KOPT-K1 (cell line): ENCODE data around the gene HOXC13.

Experiments
- H3K27ac ChIP-seq: fragments of 200-600 bp; sonication (generic); 2 replicates; pipeline ENCODE4 v1.5.1; 2016; ENCODE audit warnings: antibody characterized with exemption, mild to moderate bottlenecking, low read depth, low read length; ENCODE audit not compliant: poor library complexity, severe bottlenecking
- H3K36me3 ChIP-seq: fragments of 200-600 bp; sonication (generic); 2 replicates; pipeline ENCODE4 v1.5.1; 2017; ENCODE audit warnings: antibody characterized with exemption, mild to moderate bottlenecking, low read length, moderate library complexity; ENCODE audit not compliant: insufficient read depth
- H3K9me3 ChIP-seq: fragments of 200-600 bp; sonication (generic); 2 replicates; pipeline ENCODE4 v1.5.1; 2017; ENCODE audit warnings: antibody characterized with exemption, low read length, mild to moderate bottlenecking; ENCODE audit not compliant: insufficient read depth, poor library complexity, severe bottlenecking

The HOXC13 gene

DNA sequence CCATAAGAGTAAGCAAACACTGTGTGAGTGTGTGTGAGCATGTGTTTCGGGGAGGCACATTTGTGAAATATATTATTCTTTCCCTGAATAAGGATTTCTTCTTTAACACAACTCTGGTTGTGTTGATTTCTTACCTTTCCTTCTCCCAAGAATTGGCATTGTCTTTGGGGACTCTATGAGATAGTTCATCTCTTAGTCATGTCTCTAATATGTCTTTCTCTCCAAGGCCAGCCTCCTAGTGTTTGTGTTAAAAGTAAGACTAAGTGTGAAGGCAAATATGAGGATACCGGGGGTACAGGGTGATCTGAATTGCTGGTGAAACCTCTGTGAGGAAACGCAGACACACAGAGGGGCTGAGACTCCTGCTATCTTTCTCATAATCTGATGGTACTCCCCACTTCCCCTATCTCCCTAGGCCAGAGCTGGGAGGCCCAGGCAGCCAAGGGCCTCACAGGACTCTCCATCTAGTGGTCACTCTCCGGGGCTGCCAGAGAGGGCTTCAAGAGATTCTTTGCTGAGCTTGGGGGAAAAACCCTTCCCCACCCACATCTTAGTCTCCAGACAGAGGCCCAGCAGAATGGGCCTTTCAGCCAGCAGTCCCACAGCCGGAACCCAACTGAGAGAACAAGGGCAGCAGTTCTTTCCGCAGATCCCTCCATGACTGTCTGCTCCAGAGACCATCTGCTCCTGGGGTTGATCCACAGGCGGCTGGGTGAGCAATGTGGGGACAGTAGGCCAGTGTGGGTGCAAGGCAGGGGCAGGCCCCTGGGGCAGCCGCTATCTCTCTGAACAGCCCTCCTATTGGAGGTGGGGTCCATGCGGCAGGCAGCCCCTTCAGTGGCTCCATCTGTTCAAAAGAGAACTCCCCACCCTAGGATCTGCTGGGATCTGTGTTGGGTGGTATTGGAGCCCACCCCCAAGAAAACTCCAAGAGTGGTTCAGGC, 10.3 kb downstream of the HOXC13 start:
- Histone ChIP-seq H3K27ac (no peak overlapping the region), H3K9me3 (peaks cover 4% of the 10 kb centered on the region), H3K36me3 (no peaks in the 10 kb centered on the region)

DNA sequence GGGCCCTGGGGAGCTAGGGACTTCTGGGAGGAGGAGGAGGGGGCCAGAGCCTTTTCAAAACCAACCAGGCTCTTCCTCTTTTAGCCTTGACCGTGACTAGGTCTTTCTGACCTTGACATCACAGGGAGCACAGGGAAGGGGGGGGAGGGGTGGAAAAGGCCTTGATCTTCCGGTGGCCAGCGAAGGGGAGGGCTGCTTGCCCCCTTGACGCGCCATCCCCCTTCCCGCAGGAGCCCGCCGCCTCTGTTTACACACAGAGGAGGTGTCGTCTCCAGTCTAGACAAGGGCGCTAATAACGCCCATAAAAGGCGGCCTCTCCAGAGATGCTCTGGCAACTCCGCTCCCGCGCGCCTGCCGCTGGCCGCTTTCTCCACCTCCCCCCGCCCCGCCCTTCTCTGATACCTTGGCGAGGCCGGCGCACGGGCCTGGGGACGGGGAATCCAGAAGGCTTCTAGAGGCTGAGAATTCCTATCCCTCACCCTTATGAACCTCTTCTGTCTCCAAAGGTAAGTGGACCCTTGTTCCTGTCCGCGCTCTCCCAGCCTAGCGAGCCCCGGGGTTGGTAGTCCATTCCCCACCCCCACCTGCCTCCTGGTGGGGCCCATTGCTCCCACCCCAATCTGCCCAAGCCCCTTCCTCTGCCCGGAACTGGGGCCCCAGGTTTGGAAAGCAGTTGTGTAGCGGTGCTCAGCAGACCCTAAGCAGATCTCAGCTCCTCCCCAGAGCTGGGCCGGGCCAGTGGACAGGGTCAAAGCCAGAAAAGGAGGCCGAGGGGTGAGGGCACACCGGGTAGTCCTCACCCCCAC, 11.2 kb downstream of the HOXC13 start:
- Histone ChIP-seq H3K27ac (no peak overlapping the region), H3K36me3 (no peaks in the 10 kb centered on the region)

DNA sequence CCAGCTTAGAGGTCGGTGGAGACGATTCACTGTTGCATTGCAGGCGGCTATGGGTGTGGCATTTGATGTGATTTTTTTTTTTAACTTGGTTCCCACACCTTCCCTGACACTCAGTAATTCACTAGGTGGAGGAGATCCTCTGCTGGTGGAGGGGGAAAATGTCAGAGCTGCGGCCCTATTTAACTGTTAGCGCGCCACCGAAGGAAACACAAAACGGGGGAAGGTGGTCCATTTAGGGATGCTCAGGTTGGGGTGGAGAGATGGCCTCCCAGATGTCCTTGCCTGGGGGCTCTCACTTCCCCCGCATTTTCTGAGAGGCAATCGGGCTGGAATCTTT, 11.8 kb downstream of the HOXC13 start:
- Histone ChIP-seq H3K27ac (no peak overlapping the region), H3K9me3 (peaks cover 4% of the 10 kb centered on the region), H3K36me3 (no peaks in the 10 kb centered on the region)

More for the DNA sequence above, 11.2 kb downstream of the HOXC13 start:
- peaks cover 4% of the 10 kb centered on the region for H3K9me3 ChIP-seq

DNA sequence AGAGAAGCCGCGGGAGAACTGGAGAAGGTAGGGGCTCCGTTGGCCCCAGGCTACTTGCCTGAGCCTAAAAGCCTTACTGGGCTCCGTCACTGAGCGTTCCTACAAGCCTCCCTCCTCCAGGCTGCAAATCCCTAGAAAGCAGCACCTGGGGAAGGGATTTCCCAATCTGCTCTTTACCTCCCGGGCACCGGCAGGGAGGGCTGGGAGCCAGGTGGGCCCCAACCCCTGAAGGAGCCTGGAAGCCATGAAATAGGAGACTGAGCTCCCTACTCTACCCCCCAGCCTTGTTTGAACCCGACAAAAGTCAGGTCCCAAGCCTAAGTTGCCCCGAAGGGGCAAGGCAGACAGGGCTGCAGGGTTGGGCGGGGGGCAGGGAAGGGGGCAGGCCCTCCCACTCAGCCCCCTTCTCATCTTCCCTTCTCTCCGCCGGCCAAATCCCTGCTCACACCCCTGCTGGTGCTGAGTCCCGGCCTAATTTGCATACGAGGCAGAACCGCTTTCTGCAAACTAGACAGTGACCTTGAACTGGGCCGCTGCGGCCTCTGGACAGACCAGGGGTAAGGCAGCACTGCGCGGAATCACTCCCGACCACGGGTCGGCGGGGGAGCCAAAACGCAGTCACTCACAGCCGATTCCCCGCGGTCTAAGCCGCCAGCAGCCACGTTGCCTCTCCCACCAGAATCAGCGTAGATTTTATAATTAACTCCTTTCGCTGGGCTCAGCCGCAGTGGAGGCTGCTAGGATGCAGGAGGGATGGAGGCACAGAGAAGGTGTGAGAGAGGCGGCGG, 12.4 kb downstream of the HOXC13 start:
- Histone ChIP-seq H3K9me3 (peaks cover 4% of the 10 kb centered on the region), H3K27ac (no peak overlapping the region), H3K36me3 (no peaks in the 10 kb centered on the region)

DNA sequence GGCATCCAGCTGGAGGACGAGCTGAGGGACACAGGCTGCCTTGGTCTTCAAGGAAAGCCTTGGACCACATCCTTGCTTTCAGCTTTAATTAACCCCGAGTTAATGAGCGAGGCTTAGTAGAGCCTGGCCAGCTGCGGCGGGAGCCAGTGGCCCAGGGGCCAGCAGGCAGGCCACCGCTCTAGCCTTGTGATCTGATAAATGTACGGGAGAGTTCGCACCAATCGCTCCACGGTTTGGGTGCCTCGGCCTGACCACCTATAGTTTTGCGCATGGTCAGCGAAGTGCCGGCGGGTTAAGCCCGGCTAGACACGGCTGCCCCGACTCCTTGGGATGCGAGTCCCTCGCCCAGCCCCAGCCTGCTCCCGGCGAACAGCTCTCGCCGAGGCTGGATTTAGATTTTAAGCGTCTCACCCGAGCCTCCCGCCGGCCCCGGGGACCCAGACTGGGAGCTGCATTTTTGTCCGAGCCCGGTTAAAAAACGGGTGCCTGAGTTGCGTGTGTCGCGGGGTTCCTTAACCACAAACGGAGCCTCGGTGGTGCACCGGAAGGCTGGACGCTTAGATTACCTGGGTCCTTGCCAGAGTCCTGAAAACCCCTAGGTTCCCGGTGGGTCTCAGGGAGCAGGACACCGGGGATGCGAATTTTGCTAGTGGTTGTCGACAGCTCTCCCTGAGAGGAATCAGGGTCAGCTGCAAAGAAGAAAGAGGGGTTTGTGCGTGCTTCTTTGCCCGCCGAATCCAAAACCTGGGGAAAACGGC, 13.1 kb downstream of the HOXC13 start:
- Histone ChIP-seq H3K27ac (no peak overlapping the region), H3K36me3 (no peaks in the 10 kb centered on the region), H3K9me3 (peaks cover 4% of the 10 kb centered on the region)

DNA sequence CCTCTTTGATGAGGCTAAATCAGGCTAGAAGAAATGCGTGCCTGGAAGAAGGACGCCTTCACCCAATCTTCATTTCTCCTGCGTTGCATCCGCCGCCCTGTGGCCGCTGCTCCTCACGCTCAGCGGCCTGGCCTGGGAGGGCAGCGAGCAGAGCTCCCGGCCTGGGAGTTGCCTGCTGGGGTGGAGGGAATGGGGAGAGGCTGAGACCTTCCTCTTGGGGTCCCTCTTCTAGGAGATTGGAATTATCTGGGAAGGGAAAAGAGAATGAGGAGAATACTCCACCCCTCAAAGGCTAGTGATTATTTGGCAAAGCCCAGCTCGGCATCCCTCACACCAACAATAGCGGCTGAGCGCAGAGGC, 13.7 kb downstream of the HOXC13 start:
- Histone ChIP-seq H3K27ac (no peak overlapping the region), H3K9me3 (peaks cover 4% of the 10 kb centered on the region), H3K36me3 (no peaks in the 10 kb centered on the region)

DNA sequence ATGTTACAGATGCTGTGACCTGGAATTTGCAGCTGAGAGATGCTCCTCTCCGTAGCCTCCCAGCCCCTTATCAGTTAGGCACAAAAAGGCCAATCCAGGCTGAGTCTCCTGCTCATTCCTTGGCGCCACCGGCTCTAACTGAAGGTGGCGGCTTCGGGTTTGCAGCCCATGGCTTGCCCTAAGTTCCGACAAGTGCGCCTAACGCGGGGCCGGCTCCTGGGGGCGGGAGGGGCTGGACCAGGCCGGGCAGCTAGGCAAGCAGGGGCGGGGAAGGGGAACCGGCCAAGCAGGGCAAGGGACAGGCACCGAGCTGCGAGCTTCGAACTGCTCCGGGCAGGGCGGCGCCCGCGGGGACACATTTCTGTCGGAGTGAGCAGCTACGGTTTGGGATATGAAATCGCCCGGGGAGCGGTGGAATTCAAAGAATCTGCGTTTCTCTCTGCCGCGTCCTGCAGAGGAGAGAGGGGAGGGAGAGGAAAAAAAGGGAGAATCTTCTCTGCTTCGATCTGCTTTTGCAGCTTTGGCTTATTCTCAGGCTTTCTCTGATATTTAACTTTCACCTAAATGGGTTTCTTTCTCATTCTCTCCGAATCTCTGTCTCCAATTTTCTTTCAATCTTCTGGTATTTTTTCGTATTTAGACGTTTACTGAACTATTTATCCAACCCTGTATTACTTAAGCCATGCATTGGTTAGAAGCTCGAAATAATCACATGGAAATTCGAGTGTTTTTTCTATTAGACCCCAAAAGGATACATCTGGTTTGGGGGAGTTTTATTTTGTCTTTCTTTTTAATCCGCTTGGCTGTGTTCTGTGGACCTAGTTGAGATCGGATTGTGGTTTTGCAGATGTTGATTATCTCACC, 14.5 kb downstream of the HOXC13 start:
- Histone ChIP-seq H3K36me3 (no peaks in the 10 kb centered on the region), H3K9me3 (peaks cover 4% of the 10 kb centered on the region), H3K27ac (no peak overlapping the region)

DNA sequence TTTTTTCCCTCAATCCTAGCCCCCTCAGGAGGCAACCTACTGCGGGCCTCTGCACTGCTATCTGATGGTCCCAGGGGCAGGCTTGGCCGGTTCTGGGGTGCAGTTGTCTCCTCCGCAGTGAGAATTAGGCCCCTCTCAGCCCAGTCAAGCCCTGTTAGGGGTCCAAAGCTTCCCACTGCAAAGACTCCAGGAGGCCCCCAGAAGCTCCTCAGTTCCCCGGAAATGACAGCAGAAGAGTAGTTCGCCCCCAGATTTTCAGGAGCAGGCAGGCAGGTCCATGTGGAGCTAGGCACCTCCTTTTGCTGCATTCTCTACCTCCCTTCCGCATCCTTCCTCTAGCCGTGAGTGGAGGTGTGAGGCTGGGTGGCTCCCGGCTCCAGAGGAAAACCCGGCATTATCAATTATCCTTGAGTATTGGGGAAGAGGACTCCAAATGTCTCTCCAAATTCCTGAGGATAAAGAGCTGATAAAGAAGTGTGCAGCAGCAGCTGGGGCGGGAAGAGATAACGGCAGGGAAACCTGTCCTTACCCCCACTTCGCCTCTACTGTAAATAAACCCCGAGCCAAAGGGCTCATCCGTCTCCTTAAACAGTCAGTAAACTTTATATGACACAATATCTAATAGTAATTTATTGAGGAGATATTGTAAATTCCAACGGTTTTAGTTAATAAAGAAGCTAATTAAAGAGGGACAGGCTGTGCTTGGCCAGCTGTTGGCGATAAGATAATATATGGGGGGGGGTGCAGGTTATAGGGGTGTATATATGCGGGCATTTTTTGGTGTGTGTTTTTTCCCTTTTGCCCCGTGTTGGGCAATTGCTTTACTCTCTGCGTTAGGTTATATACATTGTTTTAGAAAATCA, 15.4 kb downstream of the HOXC13 start:
- H3K9me3 ChIP-seq = peaks cover 4% of the 10 kb centered on the region
- H3K27ac ChIP-seq = no peak overlapping the region
- H3K36me3 ChIP-seq = no peaks in the 10 kb centered on the region

DNA sequence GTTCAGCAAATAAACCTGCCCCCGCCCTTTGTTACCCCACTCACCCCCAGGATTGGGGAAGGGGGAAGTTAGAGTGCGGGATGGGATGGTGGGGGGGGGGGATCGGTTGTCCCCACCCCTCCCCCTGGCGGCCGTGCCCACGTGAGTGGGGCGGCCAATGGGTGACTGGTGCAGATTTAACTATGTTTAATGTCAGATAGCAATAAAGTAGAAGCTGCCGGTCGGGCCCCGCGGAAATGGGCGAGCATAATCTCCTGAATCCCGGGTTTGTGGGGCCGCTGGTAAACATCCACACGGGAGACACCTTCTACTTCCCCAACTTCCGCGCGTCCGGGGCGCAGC, 16.0 kb downstream of the HOXC13 start, which contains the start of gene HOXC12:
TSS of gene HOXC12 (plus strand) at position 210 of the 342 bp plus-strand sequence. CDS start at position 237, 27 bp downstream.
- Histone ChIP-seq H3K36me3 (no peaks in the 10 kb centered on the region), H3K27ac (no peak within 1 kb of the TSS), H3K9me3 (no peaks in the 10 kb centered on the region)

DNA sequence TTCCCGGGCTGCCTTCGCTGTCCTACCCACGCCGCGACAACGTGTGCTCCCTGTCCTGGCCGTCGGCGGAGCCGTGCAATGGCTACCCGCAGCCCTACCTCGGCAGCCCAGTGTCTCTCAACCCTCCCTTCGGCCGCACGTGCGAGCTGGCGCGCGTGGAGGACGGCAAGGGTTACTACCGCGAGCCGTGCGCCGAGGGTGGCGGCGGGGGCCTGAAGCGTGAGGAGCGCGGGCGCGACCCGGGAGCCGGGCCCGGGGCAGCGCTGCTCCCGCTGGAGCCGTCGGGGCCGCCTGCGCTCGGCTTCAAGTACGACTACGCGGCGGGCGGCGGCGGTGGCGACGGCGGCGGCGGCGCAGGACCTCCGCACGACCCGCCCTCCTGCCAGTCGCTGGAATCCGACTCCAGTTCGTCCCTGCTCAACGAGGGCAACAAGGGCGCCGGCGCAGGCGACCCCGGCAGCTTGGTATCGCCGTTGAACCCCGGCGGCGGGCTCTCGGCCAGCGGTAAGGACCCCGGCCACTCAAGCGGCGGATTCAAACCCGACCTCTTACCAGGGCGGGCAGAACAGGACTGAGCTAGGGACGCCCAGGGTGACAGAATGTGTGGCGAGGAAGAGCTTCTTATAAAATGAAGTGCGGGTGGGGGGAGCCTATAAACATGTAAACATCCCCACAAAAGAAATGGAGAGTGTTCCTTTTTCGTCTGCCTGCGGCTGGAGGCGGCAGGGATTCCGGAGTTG, 16.6 kb downstream of the HOXC13 start:
- H3K27ac ChIP-seq = no peak overlapping the region
- no peaks in the 10 kb centered on the region for H3K9me3 ChIP-seq
- no peaks in the 10 kb centered on the region for H3K36me3 ChIP-seq

DNA sequence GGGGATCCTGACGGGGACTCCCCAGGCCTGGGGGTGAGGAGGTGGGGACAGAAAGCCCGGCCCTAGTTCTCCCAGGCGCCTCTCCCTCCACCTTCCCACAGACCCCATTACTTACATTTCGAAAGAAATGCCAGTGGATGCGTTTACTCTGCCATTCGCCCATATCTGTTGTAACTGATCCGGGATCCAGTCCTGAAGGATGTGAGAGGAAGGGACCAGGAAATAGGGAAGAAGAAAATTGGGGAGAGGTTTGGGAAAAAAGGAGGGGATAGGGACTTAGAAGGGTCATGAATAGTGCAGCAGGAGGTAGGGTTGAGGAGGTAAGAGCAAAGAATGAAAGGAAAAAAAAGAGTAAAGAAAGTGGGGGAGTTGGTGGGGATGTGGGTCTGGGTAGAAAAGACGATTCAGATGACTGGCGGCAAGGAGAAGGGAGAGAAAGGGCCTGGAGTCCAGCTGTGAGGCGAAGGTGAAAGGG, 17.2 kb downstream of the HOXC13 start:
- Histone ChIP-seq H3K27ac (no peak overlapping the region), H3K9me3 (no peaks in the 10 kb centered on the region)

DNA sequence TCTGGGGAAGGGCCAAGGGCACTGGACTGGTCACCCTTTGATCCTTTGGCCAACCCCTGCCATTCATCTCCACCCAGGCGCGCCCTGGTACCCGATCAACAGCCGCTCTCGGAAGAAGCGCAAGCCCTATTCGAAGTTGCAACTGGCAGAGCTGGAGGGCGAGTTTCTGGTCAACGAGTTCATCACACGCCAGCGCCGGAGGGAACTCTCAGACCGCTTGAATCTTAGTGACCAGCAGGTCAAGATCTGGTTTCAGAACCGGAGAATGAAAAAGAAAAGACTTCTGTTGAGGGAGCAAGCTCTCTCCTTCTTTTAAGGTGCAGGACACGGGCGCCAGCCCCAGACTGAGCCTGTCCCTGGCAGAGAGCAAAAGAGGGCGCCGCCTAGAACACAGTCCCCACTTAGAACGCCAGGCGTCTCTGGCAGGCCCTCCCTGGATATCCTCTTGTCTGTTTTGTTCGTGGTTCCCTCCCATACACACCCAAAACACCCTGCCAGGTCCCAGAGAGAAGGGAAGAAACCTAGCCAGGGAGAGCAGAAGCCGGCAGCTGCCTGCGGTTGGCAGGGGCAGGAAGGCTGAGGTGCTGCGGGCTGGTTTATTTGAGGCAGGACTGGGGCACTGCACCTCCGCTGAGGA, 17.7 kb downstream of the HOXC13 start:
- Histone ChIP-seq H3K9me3 (no peaks in the 10 kb centered on the region), H3K36me3 (no peaks in the 10 kb centered on the region), H3K27ac (no peak overlapping the region)

More for the DNA sequence above, 17.2 kb downstream of the HOXC13 start:
- no peaks in the 10 kb centered on the region for H3K36me3 ChIP-seq
